Loucy (cell line): ENCODE measurements around the gene FAM234A.
"Not testable (repeated sequence)": the region's sequence is repeated elsewhere in the genome, so short reads cannot be mapped to it uniquely, and the experiment has no call there.

Source experiments
- EZH2phosphoT487 ChIP-seq: fragments of 200-600 bp; IDR thresholded peaks from 2 replicates; pipeline ENCODE4 v1.6.1; 2018; ENCODE audit warnings: antibody characterized with exemption, mild to moderate bottlenecking, moderate library complexity, borderline replicate concordance
- TF ChIP-seq, protein P1 (sequence below): fragments of 200-600 bp; sonication (generic); conservative IDR thresholded peaks from 2 replicates; pipeline ENCODE4 v1.5.1; 2014; ENCODE audit warnings: mild to moderate bottlenecking, antibody characterized with exemption, low read length

DNA sequence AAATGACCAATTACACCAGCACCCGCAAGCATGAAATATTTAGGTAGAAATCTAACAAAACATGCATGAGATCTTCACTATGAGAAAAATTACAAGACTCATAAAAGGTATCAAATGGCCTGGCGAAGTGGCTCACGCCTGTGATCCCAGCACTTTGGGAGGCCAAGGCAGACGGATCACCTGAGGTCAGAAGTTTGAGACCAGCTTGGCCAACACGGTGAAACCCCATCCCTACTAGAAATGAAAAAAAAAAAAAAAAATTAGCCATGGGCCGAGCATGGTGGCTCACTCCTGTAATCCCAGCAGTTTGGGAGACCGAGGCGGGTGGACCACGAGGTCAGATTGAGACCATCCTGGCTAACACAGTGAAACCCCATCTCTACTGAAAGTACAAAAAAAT is 30.6 kb upstream of the FAM234A start:
- TF ChIP-seq, protein P1, sequence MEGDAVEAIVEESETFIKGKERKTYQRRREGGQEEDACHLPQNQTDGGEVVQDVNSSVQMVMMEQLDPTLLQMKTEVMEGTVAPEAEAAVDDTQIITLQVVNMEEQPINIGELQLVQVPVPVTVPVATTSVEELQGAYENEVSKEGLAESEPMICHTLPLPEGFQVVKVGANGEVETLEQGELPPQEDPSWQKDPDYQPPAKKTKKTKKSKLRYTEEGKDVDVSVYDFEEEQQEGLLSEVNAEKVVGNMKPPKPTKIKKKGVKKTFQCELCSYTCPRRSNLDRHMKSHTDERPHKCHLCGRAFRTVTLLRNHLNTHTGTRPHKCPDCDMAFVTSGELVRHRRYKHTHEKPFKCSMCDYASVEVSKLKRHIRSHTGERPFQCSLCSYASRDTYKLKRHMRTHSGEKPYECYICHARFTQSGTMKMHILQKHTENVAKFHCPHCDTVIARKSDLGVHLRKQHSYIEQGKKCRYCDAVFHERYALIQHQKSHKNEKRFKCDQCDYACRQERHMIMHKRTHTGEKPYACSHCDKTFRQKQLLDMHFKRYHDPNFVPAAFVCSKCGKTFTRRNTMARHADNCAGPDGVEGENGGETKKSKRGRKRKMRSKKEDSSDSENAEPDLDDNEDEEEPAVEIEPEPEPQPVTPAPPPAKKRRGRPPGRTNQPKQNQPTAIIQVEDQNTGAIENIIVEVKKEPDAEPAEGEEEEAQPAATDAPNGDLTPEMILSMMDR, result not testable (repeated sequence)
- not testable (repeated sequence) for TF ChIP-seq EZH2phosphoT487
